Stimulated activated effector memory CD8-positive, alpha-beta T cell treated with anti-CD3 and anti-CD28 coated beads, Interleukin-12 subunit alpha, Interleukin-12 subunit beta, amount 100 ng/mL, for 72 hours (primary cell): Measurements from ENCODE around the gene SYT11.
A peak's percentile ranks its signal among the peaks of the same experiment; 100 is the strongest.
"Not testable (repeated sequence)": the region's sequence is repeated elsewhere in the genome, so short reads cannot be mapped to it uniquely, and the experiment has no call there.

ENCODE experiments used
- ATAC-seq: fragments of 150-1000 bp; cut with Tn5 transposase; 2 replicates; pipeline ENCODE4 v1.10.0; 2021
- DNase-seq, 2 donors: peaks; one replicate each; pipeline ENCODE4 v3.0.0; 2021 to 2022; ENCODE audit warnings: low spot score in 2 of 2
- H3K27ac Mint-ChIP-seq: one replicate; pipeline ENCODE4 v1.8.0; 2022; ENCODE audit warnings: mild to moderate bottlenecking, mixed read lengths
- H3K36me3 Mint-ChIP-seq: one replicate; pipeline ENCODE4 v1.8.0; 2022; ENCODE audit warnings: mild to moderate bottlenecking, mixed read lengths
- H3K4me1 Mint-ChIP-seq: one replicate; pipeline ENCODE4 v1.8.0; 2022; ENCODE audit warnings: mixed read lengths
- H3K4me3 Mint-ChIP-seq: one replicate; pipeline ENCODE4 v1.8.0; 2022; ENCODE audit warnings: mild to moderate bottlenecking, mixed read lengths
- H3K9me3 Mint-ChIP-seq: one replicate; pipeline ENCODE4 v1.8.0; 2022; ENCODE audit warnings: mixed read lengths

The SYT11 gene, protein sequence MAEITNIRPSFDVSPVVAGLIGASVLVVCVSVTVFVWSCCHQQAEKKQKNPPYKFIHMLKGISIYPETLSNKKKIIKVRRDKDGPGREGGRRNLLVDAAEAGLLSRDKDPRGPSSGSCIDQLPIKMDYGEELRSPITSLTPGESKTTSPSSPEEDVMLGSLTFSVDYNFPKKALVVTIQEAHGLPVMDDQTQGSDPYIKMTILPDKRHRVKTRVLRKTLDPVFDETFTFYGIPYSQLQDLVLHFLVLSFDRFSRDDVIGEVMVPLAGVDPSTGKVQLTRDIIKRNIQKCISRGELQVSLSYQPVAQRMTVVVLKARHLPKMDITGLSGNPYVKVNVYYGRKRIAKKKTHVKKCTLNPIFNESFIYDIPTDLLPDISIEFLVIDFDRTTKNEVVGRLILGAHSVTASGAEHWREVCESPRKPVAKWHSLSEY

GRCh38 chr1:155859234-155859829 is at the start of gene SYT11:
Gene SYT11 (plus strand): TSS chr1:155859567. CDS start chr1:155859762, 195 bp downstream.
- H3K4me3 Mint-ChIP-seq: peak within 1 kb of the TSS; percentile 100
- ATAC-seq (peak; percentile 82), DNase-seq (peak; percentile 85 to 96)
- peak within 1 kb of the TSS; percentile 98 for H3K27ac Mint-ChIP-seq
- peaks cover 57% of the 10 kb centered on the region for H3K4me1 Mint-ChIP-seq
- peaks cover 60% of the 10 kb centered on the region for H3K36me3 Mint-ChIP-seq
- no peaks in the 10 kb centered on the region for H3K9me3 Mint-ChIP-seq

- Mint-ChIP-seq H3K36me3 (peaks cover 88% of the 10 kb centered on the region), H3K4me1 (no peaks in the 10 kb centered on the region), H3K27ac (no peak overlapping the region), H3K4me3 (no peak overlapping the region), H3K9me3 (no peaks in the 10 kb centered on the region)
- ATAC-seq (no peak), DNase-seq (no peak)
Observed at GRCh38 chr1:155812878-155813277, 46.5 kb upstream of the SYT11 start.

DNA sequence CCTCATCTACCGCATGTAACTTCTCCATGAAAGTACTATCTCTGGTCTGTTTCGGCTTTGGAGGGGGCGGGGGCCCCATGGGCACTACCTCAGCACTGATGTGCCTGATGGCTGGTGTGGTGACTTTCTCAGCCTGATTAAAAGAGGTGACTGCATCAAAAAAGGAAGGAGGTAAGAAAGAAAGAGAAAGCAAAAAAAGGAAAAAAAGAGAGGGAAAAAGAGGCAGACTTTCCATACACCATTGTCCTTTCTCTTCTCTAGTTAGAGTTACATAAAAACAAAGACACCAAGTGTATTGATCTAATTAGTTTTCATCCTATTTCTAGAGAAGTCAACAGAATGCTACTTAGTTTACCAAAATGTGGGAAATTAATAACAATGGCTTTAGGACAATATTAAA is 45.7 kb upstream of the SYT11 start:
- H3K27ac Mint-ChIP-seq: peak overlapping the region; percentile 74
- H3K4me3 Mint-ChIP-seq: no peak overlapping the region
- H3K4me1 Mint-ChIP-seq: no peaks in the 10 kb centered on the region
- H3K9me3 Mint-ChIP-seq: no peaks in the 10 kb centered on the region
- no peak for DNase-seq
- no peak for ATAC-seq
- peaks cover 93% of the 10 kb centered on the region for H3K36me3 Mint-ChIP-seq

GRCh38 chr1:155816351-155816750 is 43.0 kb upstream of the SYT11 start:
- Mint-ChIP-seq H3K9me3 (no peaks in the 10 kb centered on the region), H3K4me1 (no peaks in the 10 kb centered on the region), H3K36me3 (peaks cover 100% of the 10 kb centered on the region), H3K4me3 (no peak overlapping the region), H3K27ac (no peak overlapping the region)
- ATAC-seq (no peak), DNase-seq (no peak)

- peak overlapping the region; percentile 26 for H3K27ac Mint-ChIP-seq
- no peaks in the 10 kb centered on the region for H3K9me3 Mint-ChIP-seq
- no peak for ATAC-seq
Observed at GRCh38 chr1:155827450-155827849, 31.9 kb upstream of the SYT11 start.

GRCh38 chr1:155831279-155831976 is 27.9 kb upstream of the SYT11 start:
- H3K4me3 Mint-ChIP-seq: no peak overlapping the region
- H3K9me3 Mint-ChIP-seq: no peaks in the 10 kb centered on the region
- H3K36me3 Mint-ChIP-seq: peaks cover 51% of the 10 kb centered on the region
- H3K27ac Mint-ChIP-seq: no peak overlapping the region
- ATAC-seq (no peak), DNase-seq (no peak)
- H3K4me1 Mint-ChIP-seq: peaks cover 10% of the 10 kb centered on the region

More at GRCh38 chr1:155827450-155827849, 31.9 kb upstream of the SYT11 start:
- DNase-seq: no peak
- no peak overlapping the region for H3K4me3 Mint-ChIP-seq
- no peaks in the 10 kb centered on the region for H3K4me1 Mint-ChIP-seq
- peaks cover 73% of the 10 kb centered on the region for H3K36me3 Mint-ChIP-seq

DNA sequence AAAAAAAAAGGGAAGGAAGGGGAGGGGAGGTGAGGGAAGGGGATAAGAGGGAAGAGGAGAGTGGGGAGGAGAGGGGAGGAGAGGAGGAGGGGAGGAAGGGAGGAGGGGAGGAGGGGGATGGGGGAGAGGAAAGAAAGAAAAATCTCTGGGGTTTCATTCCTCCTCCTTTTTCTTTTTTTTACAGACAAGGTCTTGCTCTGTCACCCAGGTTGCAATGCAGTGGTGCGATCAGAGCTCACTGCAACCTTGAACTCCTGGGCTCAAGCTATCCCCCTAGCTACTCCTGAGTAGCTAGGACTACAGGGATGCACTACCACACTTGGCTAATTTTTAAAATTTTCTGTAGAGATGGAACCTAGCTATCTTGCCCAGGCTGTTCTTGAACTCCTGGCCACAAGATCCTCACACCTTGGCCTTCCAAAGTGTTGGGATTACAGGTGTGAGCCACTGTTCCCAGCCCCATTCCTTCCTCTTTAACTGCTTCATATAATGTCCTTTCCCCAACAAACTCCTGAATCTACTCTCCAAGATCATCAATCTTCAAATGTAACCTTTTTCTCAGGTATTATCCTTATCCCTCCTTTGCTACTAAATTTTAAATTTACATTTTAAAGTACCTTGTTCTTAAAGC is 25.6 kb upstream of the SYT11 start:
- Mint-ChIP-seq H3K36me3 (peaks cover 61% of the 10 kb centered on the region), H3K4me1 (peaks cover 22% of the 10 kb centered on the region), H3K27ac (no peak overlapping the region), H3K9me3 (no peaks in the 10 kb centered on the region), H3K4me3 (no peak overlapping the region)
- ATAC-seq: no peak
- no peak for DNase-seq

- no peak for ATAC-seq
- Mint-ChIP-seq H3K4me1 (peaks cover 22% of the 10 kb centered on the region), H3K4me3 (no peak overlapping the region), H3K9me3 (no peaks in the 10 kb centered on the region), H3K27ac (no peak overlapping the region), H3K36me3 (peaks cover 63% of the 10 kb centered on the region)
- DNase-seq: no peak
Observed at GRCh38 chr1:155834296-155834926, 25.0 kb upstream of the SYT11 start.

DNA sequence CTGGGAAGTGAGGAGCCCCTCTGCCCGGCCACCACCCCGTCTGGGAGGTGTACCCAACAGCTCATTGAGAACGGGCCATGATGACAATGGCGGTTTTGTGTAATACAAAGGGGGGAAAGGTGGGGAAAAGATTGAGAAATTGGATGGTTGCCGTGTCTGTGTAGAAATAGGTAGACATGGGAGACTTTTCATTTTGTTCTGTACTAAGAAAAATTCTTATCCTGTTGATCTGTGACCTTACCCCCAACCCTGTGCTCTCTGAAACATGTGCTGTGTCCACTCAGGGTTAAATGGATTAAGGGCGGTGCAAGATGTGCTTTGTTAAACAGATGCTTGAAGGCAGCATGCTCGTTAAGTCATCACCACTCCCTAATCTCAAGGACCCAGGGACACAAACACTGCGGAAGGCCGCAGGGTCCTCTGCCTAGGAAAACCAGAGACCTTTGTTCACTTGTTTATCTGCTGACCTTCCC is 24.4 kb upstream of the SYT11 start:
- peaks cover 22% of the 10 kb centered on the region for H3K4me1 Mint-ChIP-seq
- H3K4me3 Mint-ChIP-seq, H3K9me3 Mint-ChIP-seq, DNase-seq, H3K27ac Mint-ChIP-seq, ATAC-seq: not testable (repeated sequence)
- H3K36me3 Mint-ChIP-seq: peaks cover 68% of the 10 kb centered on the region

DNA sequence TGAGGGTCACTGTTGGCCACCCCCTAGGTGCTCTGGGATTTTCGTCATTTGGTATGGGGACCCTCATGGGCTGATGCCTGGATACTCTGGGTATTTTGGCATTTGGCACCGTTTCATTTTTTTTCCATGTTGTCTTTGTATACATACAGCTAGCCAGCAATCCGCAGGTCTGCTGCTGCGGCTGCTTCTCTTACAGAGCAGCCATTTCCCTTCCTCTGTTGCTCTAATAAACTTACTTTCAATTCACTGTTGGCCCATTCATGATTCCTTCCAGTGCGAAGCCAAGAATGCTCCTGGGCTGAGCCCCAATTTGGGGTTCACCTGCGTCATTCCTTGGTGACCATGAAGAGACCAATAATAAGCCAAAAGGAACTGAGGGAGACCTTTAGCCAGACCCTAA is 23.8 kb upstream of the SYT11 start:
- Mint-ChIP-seq H3K4me1 (peaks cover 22% of the 10 kb centered on the region), H3K27ac (no peak overlapping the region), H3K36me3 (peaks cover 74% of the 10 kb centered on the region), H3K9me3 (no peaks in the 10 kb centered on the region), H3K4me3 (no peak overlapping the region)
- no peak for DNase-seq
- ATAC-seq: no peak

DNA sequence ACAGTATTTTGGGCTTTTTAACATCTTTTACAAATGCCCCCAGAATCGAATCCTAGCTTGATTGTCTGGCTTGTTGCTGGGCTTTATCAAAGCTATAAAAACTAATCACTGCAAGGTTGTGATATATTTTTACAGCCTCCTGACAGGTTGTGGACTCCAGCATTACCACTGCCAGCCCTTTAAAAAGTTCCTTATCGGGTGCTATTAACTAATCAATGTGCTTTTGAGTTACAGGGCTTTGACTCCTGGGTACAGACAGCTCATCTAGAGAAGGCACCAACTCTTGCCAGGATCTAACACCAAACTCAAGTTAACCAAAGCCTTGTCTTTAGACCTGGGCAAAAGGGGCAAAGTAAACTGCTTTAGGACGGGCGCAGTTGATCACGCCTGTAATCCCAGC is 19.0 kb upstream of the SYT11 start:
- Mint-ChIP-seq H3K36me3 (peaks cover 77% of the 10 kb centered on the region), H3K4me1 (peaks cover 43% of the 10 kb centered on the region), H3K9me3 (no peaks in the 10 kb centered on the region), H3K27ac (no peak overlapping the region), H3K4me3 (no peak overlapping the region)
- DNase-seq (no peak), ATAC-seq (no peak)

DNA sequence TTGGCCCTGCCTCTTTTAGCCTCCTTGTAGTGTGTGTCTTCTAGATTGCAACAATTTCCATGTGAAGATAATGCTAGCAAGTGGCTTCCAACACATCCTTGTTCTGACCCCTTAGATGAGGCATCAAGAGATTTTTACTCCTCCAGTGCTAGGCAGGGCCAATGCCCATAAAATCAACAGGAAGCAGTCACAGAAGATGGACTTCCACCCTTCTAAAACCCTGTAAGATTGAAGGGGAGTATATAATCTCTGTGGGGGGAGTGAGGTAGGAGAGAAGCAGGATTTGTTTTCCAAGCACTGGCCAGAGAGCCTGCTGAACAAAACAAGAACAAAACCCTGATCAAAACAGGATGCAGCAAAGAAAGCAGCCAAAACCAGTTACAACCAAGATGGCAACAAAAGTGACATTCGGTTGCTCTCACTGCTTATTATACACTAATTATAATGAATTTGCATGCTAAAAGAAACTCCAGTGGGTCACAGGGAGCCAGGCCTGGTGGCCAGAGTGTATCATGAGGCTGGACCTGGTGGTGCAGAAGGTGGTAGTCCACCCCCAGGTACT is 14.4 kb upstream of the SYT11 start:
- no peak for DNase-seq
- H3K36me3 Mint-ChIP-seq: peaks cover 82% of the 10 kb centered on the region
- peak overlapping the region; percentile 50 for H3K27ac Mint-ChIP-seq
- no peaks in the 10 kb centered on the region for H3K9me3 Mint-ChIP-seq
- H3K4me1 Mint-ChIP-seq: peaks cover 42% of the 10 kb centered on the region
- no peak overlapping the region for H3K4me3 Mint-ChIP-seq
- no peak for ATAC-seq

DNA sequence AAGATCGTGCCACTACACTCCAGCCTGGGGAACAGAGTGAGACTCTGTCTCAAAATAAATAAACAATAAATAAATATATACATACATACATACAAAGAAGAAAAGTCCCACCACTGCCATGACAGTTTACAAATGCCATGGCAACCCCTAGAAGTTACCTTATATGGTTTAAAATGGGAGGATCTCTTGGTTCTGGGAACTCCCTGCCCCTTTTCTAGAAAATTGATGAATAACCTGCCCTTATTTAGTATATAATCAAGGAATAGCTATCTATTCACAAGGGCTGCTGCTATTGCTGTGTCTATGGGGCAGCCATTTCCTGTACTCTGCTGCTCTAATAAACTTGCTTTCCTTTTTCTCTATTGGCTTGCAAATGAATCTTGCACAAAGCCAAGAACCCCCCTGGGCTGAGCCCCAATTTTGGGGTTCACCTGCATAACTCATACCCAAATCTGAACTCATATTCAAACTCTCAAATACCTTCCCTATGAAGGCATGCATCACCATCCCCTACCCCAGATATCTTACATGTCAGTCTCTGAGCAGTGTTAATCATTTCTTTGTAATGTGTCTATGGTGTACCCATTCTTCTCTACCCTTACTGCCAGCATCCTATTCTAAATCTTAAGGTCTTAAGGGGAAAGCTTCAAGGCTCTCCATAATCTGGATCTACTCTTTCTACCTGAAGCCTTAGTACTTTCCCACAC is 11.4 kb upstream of the SYT11 start:
- ATAC-seq: peak; percentile 89
- H3K4me1 Mint-ChIP-seq: peaks cover 62% of the 10 kb centered on the region
- H3K9me3 Mint-ChIP-seq: no peaks in the 10 kb centered on the region

GRCh38 chr1:155850345-155850744 is 9.0 kb upstream of the SYT11 start:
- peak overlapping the region; percentile 79 for H3K27ac Mint-ChIP-seq
- peaks cover 99% of the 10 kb centered on the region for H3K36me3 Mint-ChIP-seq
- H3K4me1 Mint-ChIP-seq: peaks cover 43% of the 10 kb centered on the region
- H3K4me3 Mint-ChIP-seq: peak overlapping the region; percentile 35
- DNase-seq (no peak), ATAC-seq (no peak)
- H3K9me3 Mint-ChIP-seq: no peaks in the 10 kb centered on the region

More for the DNA sequence above, 11.4 kb upstream of the SYT11 start:
- H3K4me3 Mint-ChIP-seq: peak overlapping the region; percentile 15
- H3K27ac Mint-ChIP-seq: peak overlapping the region; percentile 71
- peaks cover 93% of the 10 kb centered on the region for H3K36me3 Mint-ChIP-seq
- no peak for DNase-seq
